Measurements from ENCODE around the gene STIP1.

Gene STIP1

DNA sequence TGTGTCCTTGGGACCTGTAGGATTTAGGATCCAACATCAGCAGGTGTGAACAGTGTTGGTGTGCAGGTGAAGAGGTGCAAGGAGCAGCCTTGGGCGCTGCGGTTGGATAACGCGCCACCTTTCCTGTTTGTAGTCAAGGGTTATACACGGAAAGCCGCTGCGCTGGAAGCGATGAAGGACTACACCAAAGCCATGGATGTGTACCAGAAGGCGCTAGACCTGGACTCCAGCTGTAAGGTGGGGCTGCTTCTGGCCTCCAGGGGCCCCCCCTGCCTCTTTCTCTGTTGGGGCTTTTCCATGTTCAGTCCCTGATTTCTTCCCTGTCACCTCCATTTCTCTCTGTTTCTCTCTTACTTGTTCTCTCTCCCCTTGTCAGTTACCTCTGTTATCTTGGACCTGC, 17.0 kb downstream of the STIP1 start:
- no peak overlapping the region for H3K9ac ChIP-seq (ENCODE audit: low read length)
- no peaks in the 10 kb centered on the region for H3K9me3 ChIP-seq (replicated peaks; ENCODE audit: insufficient read depth, low read length)
- no peak overlapping the region for H3K27ac ChIP-seq (ENCODE audit: low read length)
- peaks cover 20% of the 10 kb centered on the region; the same call in 1 of the 2 replicates for H3K36me3 ChIP-seq (replicated peaks; ENCODE audit: insufficient read depth, low read length)
- no peak overlapping the region for H2AFZ ChIP-seq (ENCODE audit: low read length)
- H3K4me2 ChIP-seq (ENCODE audit: low read depth, low read length) = no peak overlapping the region
- H3K9me2 ChIP-seq (replicated peaks; ENCODE audit: insufficient read depth, low read length) = no peaks in the 10 kb centered on the region
- H3K79me2 ChIP-seq (ENCODE audit: low read length) = peaks cover 48% of the 10 kb centered on the region
- H3K27me3 ChIP-seq (replicated peaks; ENCODE audit: insufficient read depth, low read length) = no peaks in the 10 kb centered on the region
- H3K4me1 ChIP-seq (ENCODE audit: low read length) = peaks cover 10% of the 10 kb centered on the region
- H3K4me3 ChIP-seq (ENCODE audit: low read length) = no peak overlapping the region
- no peak for TF ChIP-seq EZH2 (optimal IDR thresholded peaks at IDR 0.05; ENCODE audit: low read depth, low read length)
- no peak for TF ChIP-seq CTCF (IDR thresholded peaks at IDR 0.05; ENCODE audit: low read length)
- TF ChIP-seq EZH2phosphoT487 (IDR thresholded peaks at IDR 0.05; ENCODE audit: low read length) = no peak
- H4K20me1 ChIP-seq (ENCODE audit: insufficient read depth, low read length) = no peaks in the 10 kb centered on the region
- H3F3A ChIP-seq (ENCODE audit: insufficient read depth, low read length) = no peaks in the 10 kb centered on the region; the same call in none of the 2 replicates
- no peak for DNase-seq

DNA sequence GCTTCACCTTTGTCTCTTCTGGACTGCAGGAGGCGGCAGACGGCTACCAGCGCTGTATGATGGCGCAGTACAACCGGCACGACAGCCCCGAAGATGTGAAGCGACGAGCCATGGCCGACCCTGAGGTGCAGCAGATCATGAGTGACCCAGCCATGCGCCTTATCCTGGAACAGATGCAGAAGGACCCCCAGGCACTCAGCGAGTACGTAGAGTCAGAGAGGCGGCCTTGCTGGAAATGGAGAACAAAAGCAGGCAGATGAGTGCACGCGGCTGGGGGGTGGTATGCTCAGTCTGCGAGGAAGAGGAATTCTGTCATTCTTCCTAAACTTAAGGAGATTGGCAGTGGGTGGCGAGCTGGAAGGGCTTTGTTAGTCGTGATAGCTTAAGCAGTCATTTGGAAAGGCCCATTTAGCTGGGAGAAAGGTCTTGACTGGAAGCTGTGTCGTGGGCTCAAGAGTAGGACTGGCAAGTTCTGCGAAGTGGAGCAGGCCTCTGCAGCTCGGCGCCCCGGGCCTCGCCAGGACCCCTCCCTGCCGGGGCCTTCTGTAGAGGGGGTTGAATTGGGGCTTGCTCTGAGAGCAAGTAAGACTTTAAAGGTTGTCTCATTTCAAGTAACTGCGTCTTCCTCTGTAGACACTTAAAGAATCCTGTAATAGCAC, 17.6 kb downstream of the STIP1 start:
- H3F3A ChIP-seq (ENCODE audit: insufficient read depth, low read length) = no peaks in the 10 kb centered on the region; the same call in none of the 2 replicates
- no peak overlapping the region for H3K4me2 ChIP-seq (ENCODE audit: low read depth, low read length)
- no peaks in the 10 kb centered on the region for H4K20me1 ChIP-seq (ENCODE audit: insufficient read depth, low read length)
- H3K4me3 ChIP-seq (ENCODE audit: low read length) = no peak overlapping the region
- H3K27ac ChIP-seq (ENCODE audit: low read length) = no peak overlapping the region
- TF ChIP-seq EZH2phosphoT487 (IDR thresholded peaks at IDR 0.05; ENCODE audit: low read length) = no peak
- TF ChIP-seq EZH2 (optimal IDR thresholded peaks at IDR 0.05; ENCODE audit: low read depth, low read length) = no peak
- TF ChIP-seq CTCF (IDR thresholded peaks at IDR 0.05; ENCODE audit: low read length) = no peak
- no peaks in the 10 kb centered on the region for H3K9me2 ChIP-seq (replicated peaks; ENCODE audit: insufficient read depth, low read length)
- H3K36me3 ChIP-seq (replicated peaks; ENCODE audit: insufficient read depth, low read length) = peaks cover 20% of the 10 kb centered on the region; the same call in 1 of the 2 replicates
- no peaks in the 10 kb centered on the region for H3K27me3 ChIP-seq (replicated peaks; ENCODE audit: insufficient read depth, low read length)
- peaks cover 10% of the 10 kb centered on the region for H3K4me1 ChIP-seq (ENCODE audit: low read length)
- H3K9me3 ChIP-seq (replicated peaks; ENCODE audit: insufficient read depth, low read length) = no peaks in the 10 kb centered on the region
- H3K9ac ChIP-seq (ENCODE audit: low read length) = no peak overlapping the region
- H3K79me2 ChIP-seq (ENCODE audit: low read length) = peaks cover 42% of the 10 kb centered on the region
- H2AFZ ChIP-seq (ENCODE audit: low read length) = no peak overlapping the region
- DNase-seq = no peak

GRCh38 chr11:64204080-64204440, 18.1 kb downstream of the STIP1 start:
- Histone ChIP-seq H3K9ac (ENCODE audit: low read length) (no peak overlapping the region), H3K4me2 (ENCODE audit: low read depth, low read length) (no peak overlapping the region), H3K9me3 (replicated peaks; ENCODE audit: insufficient read depth, low read length) (no peaks in the 10 kb centered on the region), H3K36me3 (replicated peaks; ENCODE audit: insufficient read depth, low read length) (peaks cover 17% of the 10 kb centered on the region; the same call in 1 of the 2 replicates), H3K27me3 (replicated peaks; ENCODE audit: insufficient read depth, low read length) (no peaks in the 10 kb centered on the region), H4K20me1 (ENCODE audit: insufficient read depth, low read length) (no peaks in the 10 kb centered on the region), H2AFZ (ENCODE audit: low read length) (no peak overlapping the region), H3K9me2 (replicated peaks; ENCODE audit: insufficient read depth, low read length) (no peaks in the 10 kb centered on the region), H3K27ac (ENCODE audit: low read length) (no peak overlapping the region), H3K79me2 (ENCODE audit: low read length) (peaks cover 37% of the 10 kb centered on the region), H3K4me1 (ENCODE audit: low read length) (peaks cover 10% of the 10 kb centered on the region), H3F3A (ENCODE audit: insufficient read depth, low read length) (no peaks in the 10 kb centered on the region; the same call in none of the 2 replicates), H3K4me3 (ENCODE audit: low read length) (no peak overlapping the region)
- TF ChIP-seq CTCF (IDR thresholded peaks at IDR 0.05; ENCODE audit: low read length) = no peak
- no peak for TF ChIP-seq EZH2 (optimal IDR thresholded peaks at IDR 0.05; ENCODE audit: low read depth, low read length)
- TF ChIP-seq EZH2phosphoT487 (IDR thresholded peaks at IDR 0.05; ENCODE audit: low read length) = no peak
- DNase-seq = no peak

Measured in MM.1S (cell line).